H1 (cell line): Measurements from ENCODE around the gene FSTL4. TPM values are rescaled to one million over a fixed set of nuclear protein-coding genes. Genes with fewer than 3 reads are reported as not detected.

ENCODE experiments used
- microRNA-seq, 2 experiments: library from miRNA; unstranded; fragments of <30 nt; microRNA quantifications; one replicate each; pipeline versions ENCODE4 to v1.2.0, GENCODE V29; 2016 to 2020; ENCODE audit warnings: borderline microRNAs expressed in 2 of 2, borderline number of aligned reads in 2 of 2, borderline replicate concordance in 1 of 2
- polyA plus RNA-seq, 7 experiments: library from polyadenylated mRNA; depleted of rRNA in 3 of 7; stranded (reverse) in 5 of 7; unstranded in 2 of 7; fragments of >200 nt in 5 of 7; fragments of 200-250 nt in 2 of 7; gene quantifications; 1 replicate in 5 of 7; 2 replicates in 1 of 7; 4 replicates in 1 of 7; pipeline versions ENCODE4 v1.2.1 to v1.2.3, GENCODE V29; 2011 to 2013; ENCODE audit warnings: missing spikeins in 2 of 7, mixed read lengths in 2 of 7
- small RNA-seq: library from polyadenylated mRNA; stranded (forward); fragments of <200 nt; extraction: miRNeasy Mini kit (QIAGEN cat#:217004); gene quantifications from one replicate; pipeline ENCODE3, GENCODE V24; 2013; ENCODE audit not compliant: insufficient read depth
- total RNA-seq: library from RNA; stranded (reverse); fragmentation: NEBNext Ultra II Directional; extraction: Animal tissue kit (Norgen Biotek cat#: 25700); gene quantifications from 2 replicates; pipeline ENCODE4 v1.2.1, GENCODE V29; 2021

FSTL4 gene
- total and polyA plus RNA-seq, 2 of the 8 experiments (the other 6 are each of a cell fraction or from before 2014, with no cell fraction given): 3.1 to 4.1 TPM

Small RNA genes within 50 kb of the gene (microRNA-seq; reads per million reads assigned to microRNA genes)
- 0 to 0.20 reads per million in 2 experiments for gene MIR1289-2

Small RNA genes within 50 kb of the gene (small RNA-seq; reads per million reads assigned to genes)
- gene MIR1289-2: not detected
